T follicular helper cell (primary cell): ENCODE data around the gene B9D1.
A peak's percentile ranks its signal among the peaks of the same experiment; 100 is the strongest.

Experiments used
- DNase-seq: peaks from one replicate; pipeline ENCODE4 v3.0.0-alpha.2; 2020; ENCODE audit warnings: low read depth

Gene B9D1

GRCh38 chr17:19388791-19389785 is 26.6 kb upstream of the B9D1 start:
- DNase-seq = no peak

DNA sequence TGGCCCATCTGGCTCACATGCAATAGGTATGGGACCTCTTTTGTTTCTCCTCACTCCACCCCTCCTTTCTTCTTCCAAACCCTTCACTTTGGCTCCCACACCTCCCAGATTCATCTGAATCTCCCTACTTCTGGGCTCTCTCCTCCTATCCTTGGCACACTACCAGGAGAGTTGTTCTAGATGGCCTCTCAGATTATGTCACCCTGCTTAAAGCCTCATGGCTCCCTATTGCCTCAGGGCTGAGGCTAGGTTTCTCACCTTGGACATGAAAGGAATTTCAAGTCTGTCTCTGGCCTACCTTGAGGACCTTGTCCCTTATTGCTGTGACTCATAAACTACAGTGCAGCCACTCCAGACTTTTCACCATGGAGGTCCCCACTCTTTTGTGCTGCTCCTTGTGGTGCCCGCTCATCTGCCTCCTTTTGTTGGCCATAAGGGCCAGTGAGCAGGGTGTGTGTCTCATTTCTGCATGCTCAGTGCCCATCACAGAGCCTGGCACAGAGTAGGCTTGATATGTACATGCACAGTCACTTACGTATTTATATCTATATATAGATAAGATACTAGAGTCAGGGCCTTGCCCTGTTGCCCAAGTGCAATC is 25.5 kb upstream of the B9D1 start:
- DNase-seq = no peak

DNA sequence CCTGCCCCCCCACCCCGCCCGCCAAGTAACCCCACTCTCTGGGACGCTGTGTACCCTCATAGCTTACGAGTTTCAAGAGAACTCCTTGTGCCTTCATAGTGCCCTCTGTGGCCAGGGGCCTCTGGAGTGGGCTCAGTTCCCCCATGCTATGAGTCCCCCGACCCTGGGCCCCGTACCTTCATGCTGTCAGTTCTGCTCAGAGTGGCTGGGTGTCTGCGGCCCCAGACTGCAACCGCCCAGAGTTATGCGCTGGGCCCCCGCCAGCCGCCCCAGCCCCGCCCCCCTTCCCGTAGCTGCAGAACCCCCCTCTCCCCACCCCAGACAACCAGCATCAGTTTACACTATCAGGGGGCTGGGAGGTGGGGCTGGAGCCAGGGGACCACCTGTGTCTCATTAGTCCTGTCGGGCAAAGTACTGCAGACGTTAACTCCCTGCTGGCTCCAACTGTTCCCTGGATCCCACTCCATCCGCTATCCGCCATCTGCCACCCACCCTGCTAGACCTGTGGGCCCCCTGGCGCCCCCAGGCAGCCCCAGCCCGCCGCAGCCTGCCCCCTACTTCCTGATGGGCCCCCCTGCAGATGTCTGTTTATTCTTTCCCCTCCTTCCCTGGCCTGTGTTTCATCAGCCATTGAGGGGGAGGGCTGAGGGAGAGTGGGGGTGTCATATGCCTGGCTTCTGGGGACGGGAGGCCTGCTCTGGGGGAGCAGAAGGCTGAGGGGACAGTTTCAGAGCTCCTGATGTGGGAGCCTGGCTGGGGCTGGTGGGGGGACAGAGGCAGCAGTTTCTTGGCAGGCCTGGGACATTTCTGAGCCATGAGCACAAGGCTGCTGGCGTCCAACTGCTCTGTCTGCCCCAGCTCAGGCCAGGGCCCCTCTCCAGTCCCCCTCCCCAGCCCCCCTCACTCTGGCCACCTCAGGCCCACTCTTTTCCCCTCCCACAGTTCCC is 24.7 kb upstream of the B9D1 start, which contains the start of gene MFAP4:
Gene MFAP4 (minus strand): TSS at position 217 of the 947 bp plus-strand sequence. CDS start 35 bp downstream, at position 182.
- no peak for DNase-seq

DNA sequence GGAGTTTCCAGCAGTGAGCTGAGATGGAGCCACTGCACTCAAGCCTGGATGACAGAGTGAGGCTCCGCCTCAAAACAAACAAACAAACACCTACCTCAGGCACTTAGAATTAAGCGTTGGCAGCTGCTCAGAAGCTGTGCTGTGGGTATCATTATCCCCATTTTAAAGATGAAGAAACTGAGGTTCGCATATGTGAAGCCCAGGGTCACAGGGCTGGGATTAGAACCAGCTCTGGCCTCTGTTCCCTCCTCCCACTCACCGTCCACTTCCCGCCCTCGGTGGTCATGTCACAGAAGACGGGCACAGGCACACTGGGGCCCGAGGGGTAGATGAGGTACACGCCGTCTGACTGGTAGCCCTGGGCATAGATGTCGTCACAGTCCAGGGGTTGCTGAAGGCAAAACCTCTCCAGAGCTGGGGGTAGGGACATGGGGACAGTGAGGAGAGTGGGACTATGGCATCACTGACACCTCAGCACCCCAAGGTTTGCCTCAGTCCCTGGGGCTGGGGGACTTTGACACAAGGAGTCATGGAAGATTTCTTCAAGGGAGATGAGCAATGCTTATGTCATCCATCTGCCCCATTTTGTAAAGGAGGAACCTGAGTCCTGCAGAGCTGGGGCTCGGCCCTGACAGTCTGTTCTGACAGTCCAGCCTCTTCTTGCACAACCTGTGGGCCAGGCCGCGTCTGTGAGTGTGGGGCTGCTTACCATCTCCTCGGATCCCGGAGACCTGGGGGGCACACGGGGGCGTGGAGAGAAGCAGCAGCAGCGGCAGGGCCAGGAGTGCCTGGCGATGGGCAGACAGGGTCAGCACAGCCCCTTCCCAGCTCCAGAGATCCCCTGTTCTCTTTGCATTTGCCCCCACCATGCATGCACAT is 23.8 kb upstream of the B9D1 start:
- DNase-seq = no peak

DNA sequence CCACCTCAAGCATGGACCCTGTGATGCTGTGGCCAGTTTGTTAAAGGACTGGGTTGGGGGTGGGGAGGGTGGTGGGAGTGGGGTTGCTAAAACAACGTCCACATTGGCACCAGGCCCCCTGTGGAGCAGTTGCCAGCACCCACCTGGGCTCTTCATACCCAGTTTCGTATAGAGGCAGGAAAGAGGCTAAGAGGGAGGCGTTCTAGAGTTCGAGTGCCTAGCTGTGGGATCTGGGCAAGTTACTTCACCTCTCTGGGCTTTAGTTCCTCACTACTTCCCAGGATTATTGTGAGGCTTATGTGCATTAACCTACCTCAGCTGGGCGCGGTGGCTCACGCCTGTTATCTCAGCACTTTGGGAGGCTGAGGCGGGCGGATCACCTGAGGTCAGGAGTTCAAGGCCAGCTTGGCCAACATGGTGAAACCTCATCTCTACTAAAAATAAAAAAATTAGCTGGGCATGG is 23.0 kb upstream of the B9D1 start:
- DNase-seq = no peak

- DNase-seq = no peak
These were observed 22.3 kb upstream of the B9D1 start for GRCh38 chr17:19384723-19385391.

- DNase-seq = no peak
These were observed 21.4 kb upstream of the B9D1 start for GRCh38 chr17:19383681-19384470.

DNA sequence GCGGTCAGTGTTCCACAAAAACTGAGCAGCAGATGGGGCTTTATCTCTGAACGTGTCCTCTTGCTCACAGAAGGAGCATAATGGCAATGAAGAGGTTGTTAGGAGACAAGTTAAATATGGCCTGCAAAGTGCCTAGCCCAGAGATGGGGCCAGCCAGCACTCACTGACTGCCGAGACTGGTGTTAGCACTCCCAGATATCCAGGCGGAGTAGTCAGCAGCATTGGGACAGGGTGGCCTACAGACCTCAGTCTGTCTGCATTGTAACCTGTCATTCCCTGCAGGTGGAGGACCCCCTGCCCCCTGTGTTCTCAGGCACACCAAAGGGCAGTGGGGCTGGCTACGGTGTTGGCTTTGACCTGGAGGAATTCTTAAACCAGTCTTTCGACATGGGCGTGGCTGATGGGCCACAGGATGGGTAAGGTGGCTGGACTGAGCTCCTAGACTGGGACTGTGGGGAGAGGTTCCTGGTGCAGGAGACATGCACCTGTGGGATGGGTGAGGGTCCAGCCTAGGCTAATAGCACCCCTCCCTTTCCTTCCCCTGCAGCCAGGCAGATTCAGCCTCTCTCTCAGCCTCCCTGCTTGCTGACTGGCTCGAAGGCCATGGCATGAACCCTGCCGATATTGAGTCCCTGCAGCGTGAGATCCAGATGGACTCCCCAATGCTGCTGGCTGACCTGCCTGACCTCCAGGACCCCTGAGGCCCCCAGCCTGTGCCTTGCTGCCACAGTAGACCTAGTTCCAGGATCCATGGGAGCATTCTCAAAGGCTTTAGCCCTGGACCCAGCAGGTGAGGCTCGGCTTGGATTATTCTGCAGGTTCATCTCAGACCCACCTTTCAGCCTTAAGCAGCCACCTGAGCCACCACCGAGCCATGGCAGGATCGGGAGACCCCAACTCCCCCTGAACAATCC is 20.3 kb upstream of the B9D1 start:
- no peak for DNase-seq

DNA sequence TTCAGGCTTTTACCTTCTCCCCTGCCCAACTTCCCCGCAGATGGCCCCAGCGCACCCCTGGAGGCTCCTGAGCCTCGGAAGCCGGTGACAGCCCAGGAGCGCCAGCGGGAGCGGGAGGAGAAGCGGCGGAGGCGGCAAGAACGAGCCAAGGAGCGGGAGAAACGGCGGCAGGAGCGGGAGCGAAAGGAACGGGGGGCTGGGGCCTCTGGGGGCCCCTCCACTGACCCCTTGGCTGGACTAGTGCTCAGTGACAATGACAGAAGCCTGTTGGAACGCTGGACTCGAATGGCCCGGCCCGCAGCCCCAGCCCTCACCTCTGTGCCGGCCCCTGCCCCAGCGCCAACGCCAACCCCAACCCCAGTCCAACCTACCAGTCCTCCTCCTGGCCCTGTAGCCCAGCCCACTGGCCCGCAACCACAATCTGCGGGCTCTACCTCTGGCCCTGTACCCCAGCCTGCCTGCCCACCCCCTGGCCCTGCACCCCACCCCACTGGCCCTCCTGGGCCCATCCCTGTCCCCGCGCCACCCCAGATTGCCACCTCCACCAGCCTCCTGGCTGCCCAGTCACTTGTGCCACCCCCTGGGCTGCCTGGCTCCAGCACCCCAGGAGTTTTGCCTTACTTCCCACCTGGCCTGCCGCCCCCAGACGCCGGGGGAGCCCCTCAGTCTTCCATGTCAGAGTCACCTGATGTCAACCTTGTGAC is 19.4 kb upstream of the B9D1 start:
- no peak for DNase-seq

DNA sequence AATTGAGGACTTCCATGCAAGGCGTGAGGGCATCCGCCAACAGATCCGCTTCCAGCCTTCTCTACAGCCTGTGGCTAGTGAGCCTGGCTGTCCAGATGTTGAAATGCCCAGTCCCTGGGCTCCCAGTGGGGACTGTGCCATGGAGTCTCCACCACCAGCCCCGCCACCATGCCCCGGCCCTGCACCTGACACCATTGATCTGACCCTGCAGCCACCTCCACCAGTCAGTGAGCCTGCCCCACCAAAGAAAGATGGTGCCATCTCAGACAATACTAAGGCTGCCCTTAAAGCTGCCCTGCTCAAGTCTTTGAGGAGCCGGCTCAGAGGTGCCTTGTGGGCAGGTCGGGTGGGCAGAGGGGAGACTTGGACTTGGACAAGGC is 18.8 kb upstream of the B9D1 start:
- no peak for DNase-seq

GRCh38 chr17:19380481-19381301 is 18.2 kb upstream of the B9D1 start:
- no peak for DNase-seq

DNA sequence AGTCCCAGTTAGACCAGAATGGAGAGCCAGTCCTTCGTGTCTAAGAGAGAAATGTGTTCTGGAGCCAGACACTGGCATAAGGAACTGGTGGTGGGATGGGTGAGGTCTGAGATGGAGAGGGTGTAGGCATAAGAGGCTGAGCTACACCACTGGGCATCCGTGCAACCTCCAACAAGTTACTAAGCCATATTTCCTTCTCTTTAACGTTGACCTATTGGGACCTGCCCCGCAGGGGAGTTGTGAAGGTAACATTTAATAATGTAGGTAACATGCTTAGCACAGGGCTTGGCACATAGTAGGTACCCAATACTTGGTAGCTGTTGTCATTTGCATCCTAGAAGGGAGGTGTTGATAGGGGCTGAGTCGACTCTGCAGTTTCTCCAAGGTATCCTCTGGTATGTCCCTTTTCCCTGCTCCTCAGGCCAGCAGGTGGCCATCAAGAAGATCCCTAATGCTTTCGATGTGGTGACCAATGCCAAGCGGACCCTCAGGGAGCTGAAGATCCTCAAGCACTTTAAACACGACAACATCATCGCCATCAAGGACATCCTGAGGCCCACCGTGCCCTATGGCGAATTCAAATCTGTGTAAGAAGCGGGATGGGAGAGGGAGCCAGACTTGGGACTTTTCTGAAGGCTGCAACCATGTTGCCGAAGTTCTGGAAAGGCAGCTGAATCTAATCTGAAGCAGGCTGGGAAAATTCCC is 17.0 kb upstream of the B9D1 start:
- DNase-seq = no peak

DNA sequence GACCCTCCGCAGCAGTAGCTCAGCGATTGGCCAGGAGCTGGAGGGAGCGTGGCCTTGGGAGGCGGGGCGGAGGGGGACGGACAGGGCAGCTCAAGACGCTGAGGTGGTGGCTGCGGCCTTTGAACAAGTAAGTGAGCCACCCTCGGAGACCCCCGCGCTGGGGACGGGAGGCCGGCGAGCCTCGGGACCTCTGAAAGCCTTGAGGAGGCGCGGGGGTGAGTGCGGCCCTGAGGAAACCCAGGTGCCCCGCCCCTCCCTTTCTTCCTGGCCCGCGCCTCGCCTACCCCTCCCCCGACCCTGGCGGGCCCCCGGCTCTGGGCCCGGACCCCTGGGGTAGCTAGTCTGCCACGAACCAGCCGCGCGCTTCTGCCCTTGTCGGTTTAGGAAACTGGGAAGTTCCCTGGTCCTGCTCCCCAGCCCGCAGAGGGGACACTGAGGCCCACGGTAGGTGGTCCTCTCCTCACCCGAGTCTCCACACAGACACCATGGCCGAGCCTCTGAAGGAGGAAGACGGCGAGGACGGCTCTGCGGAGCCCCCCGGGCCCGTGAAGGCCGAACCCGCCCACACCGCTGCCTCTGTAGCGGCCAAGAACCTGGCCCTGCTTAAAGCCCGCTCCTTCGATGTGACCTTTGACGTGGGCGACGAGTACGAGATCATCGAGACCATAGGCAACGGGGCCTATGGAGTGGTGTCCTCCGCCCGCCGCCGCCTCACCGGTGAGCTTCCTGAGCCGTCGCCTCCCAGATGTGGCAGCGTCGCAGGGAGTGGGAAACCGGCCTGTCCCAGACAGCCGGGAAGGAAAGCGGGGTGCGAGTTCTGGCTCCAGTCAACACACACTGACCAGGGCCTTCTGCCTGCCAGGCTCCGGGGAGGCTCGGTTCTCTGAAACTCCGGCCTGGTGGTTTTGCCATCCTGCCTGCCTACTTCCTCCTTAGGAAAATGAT is 16.2 kb upstream of the B9D1 start, which contains the start of gene MAPK7:
Gene MAPK7 (plus strand): TSS at position 83 of the 945 bp plus-strand sequence. CDS start 403 bp downstream, at position 486.
- no peak for DNase-seq

DNA sequence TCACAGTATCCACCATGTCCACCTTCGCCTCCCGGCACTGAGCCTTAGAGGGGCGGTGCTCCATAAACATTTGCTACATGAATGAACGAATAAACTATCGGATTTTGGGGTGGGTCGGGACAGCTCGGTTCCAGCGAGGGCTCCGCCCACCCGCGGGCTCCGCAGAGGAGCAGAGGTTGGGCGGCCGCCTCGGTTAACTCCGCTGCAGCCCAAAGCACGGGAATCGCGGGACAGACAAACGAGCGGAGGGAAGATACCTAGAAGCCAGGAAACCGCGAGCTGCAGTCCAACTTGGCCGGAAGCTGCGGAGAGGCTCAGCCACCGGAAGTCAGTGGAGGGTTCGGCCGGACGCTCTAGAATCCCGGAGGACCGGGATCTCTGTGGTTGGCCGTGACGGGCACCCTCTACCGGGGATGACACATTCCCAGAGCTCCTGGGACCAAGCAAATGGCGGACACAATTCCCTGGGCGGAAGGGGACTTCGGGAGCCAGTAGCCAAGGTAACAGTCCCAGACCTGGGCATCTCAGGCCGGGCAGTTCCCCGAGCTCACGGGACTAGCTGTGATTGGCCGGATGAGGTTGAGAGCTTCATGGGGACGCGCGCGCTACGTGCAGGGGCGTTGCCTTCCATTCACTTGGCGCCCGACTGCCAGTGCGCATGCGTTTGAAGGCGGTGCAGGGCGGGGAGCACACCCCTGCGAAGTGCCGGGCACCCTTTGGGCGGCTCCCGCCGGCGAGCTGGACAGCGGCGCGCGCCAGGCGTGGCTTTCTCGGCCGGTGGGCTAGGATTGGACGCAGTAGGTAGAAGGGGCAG is 15.3 kb upstream of the B9D1 start:
- DNase-seq = peak; percentile 83
